NT2/D1 (cell line): Measurements from ENCODE around the gene AMZ1.

Experiments
- DNase-seq: peaks from one replicate; pipeline ENCODE4 v3.0.0-alpha.2; 2011; ENCODE audit warnings: low read depth, low spot score
- H3K27me3 ChIP-seq: 2 replicates; pipeline ENCODE4 v1.6.0; 2011; ENCODE audit warnings: mild to moderate bottlenecking; ENCODE audit not compliant: insufficient read length, insufficient read depth
- H3K36me3 ChIP-seq: 2 replicates; pipeline ENCODE4 v1.6.1; 2011; ENCODE audit warnings: mild to moderate bottlenecking, low read length, mixed read lengths; ENCODE audit not compliant: insufficient read depth, insufficient read length
- H3K4me1 ChIP-seq: 2 replicates; pipeline ENCODE4 v1.5.1; 2011; ENCODE audit not compliant: insufficient read depth, insufficient read length
- H3K4me3 ChIP-seq: 2 replicates; pipeline ENCODE4 v1.5.1; 2011; ENCODE audit warnings: low read depth; ENCODE audit not compliant: insufficient read length
- H3K9ac ChIP-seq: 2 replicates; pipeline ENCODE4 v1.6.0; 2011; ENCODE audit warnings: low read depth; ENCODE audit not compliant: insufficient read length
- H3K9me3 ChIP-seq: 2 replicates; pipeline ENCODE4 v1.5.1; 2011; ENCODE audit warnings: mild to moderate bottlenecking, low read length; ENCODE audit not compliant: insufficient read depth
- SUZ12 ChIP-seq: IDR thresholded peaks from 2 replicates; pipeline ENCODE4 v1.6.1; 2011; ENCODE audit not compliant: insufficient read length, insufficient read depth; ENCODE audit errors: extremely low read depth
- YY1 ChIP-seq: IDR thresholded peaks from 2 replicates; pipeline ENCODE4 v1.6.1; 2011; ENCODE audit not compliant: insufficient read length, insufficient read depth
- ZNF274 ChIP-seq: IDR thresholded peaks from 2 replicates; pipeline ENCODE4 v1.6.1; 2011; ENCODE audit warnings: mild to moderate bottlenecking, low read depth, low read length

Gene AMZ1

GRCh38 chr7:2706685-2707126, 18.7 kb downstream of the AMZ1 start:
- H3K36me3 ChIP-seq: no peaks in the 10 kb centered on the region
- TF ChIP-seq SUZ12: no peak
- no peak for TF ChIP-seq ZNF274
- no peak for TF ChIP-seq YY1
- peaks cover 16% of the 10 kb centered on the region for H3K4me1 ChIP-seq
- H3K9ac ChIP-seq: no peak overlapping the region
- H3K9me3 ChIP-seq: no peaks in the 10 kb centered on the region; the same call in 1 of the 2 replicates
- no peak for DNase-seq
- H3K4me3 ChIP-seq: no peak overlapping the region
- H3K27me3 ChIP-seq: peaks cover 6% of the 10 kb centered on the region

GRCh38 chr7:2707481-2707880, 19.5 kb downstream of the AMZ1 start:
- TF ChIP-seq YY1: no peak
- DNase-seq: no peak
- Histone ChIP-seq H3K4me3 (no peak overlapping the region), H3K9ac (no peak overlapping the region), H3K9me3 (no peaks in the 10 kb centered on the region; the same call in 1 of the 2 replicates), H3K4me1 (peaks cover 20% of the 10 kb centered on the region), H3K27me3 (peaks cover 6% of the 10 kb centered on the region), H3K36me3 (no peaks in the 10 kb centered on the region)

- TF ChIP-seq YY1: no peak
- TF ChIP-seq ZNF274: no peak
- no peak for TF ChIP-seq SUZ12
- Histone ChIP-seq H3K36me3 (no peaks in the 10 kb centered on the region), H3K9ac (no peak overlapping the region), H3K4me3 (no peak overlapping the region), H3K4me1 (peaks cover 26% of the 10 kb centered on the region), H3K9me3 (no peaks in the 10 kb centered on the region; the same call in 1 of the 2 replicates), H3K27me3 (peaks cover 6% of the 10 kb centered on the region)
- DNase-seq: no peak
Measured at GRCh38 chr7:2708041-2708440, 20.0 kb downstream of the AMZ1 start.

- Histone ChIP-seq H3K9ac (peak overlapping the region; percentile 29), H3K27me3 (peaks cover 6% of the 10 kb centered on the region), H3K9me3 (no peaks in the 10 kb centered on the region; the same call in 1 of the 2 replicates), H3K4me1 (peaks cover 32% of the 10 kb centered on the region), H3K4me3 (no peak overlapping the region), H3K36me3 (no peaks in the 10 kb centered on the region)
- TF ChIP-seq ZNF274 (no peak), SUZ12 (no peak), YY1 (no peak)
- no peak for DNase-seq
Measured at GRCh38 chr7:2708547-2709310, 20.7 kb downstream of the AMZ1 start.

- H3K9ac ChIP-seq: peak overlapping the region; percentile 46
- peak overlapping the region; percentile 6 for H3K4me3 ChIP-seq
- peaks cover 36% of the 10 kb centered on the region for H3K4me1 ChIP-seq
- H3K9me3 ChIP-seq: no peaks in the 10 kb centered on the region; the same call in 1 of the 2 replicates
- TF ChIP-seq SUZ12 (no peak), ZNF274 (no peak)
- no peaks in the 10 kb centered on the region for H3K36me3 ChIP-seq
- peaks cover 6% of the 10 kb centered on the region for H3K27me3 ChIP-seq
- DNase-seq: peak; percentile 90
Measured at GRCh38 chr7:2709553-2710285, 21.7 kb downstream of the AMZ1 start.

GRCh38 chr7:2710286-2710655, 22.3 kb downstream of the AMZ1 start:
- Histone ChIP-seq H3K4me3 (no peak overlapping the region), H3K9me3 (no peaks in the 10 kb centered on the region; the same call in 1 of the 2 replicates), H3K36me3 (no peaks in the 10 kb centered on the region), H3K9ac (peak overlapping the region; percentile 46), H3K4me1 (peaks cover 36% of the 10 kb centered on the region), H3K27me3 (peaks cover 6% of the 10 kb centered on the region)
- no peak for DNase-seq
- TF ChIP-seq SUZ12: no peak
- no peak for TF ChIP-seq ZNF274
- no peak for TF ChIP-seq YY1

GRCh38 chr7:2710901-2711551, 23.0 kb downstream of the AMZ1 start:
- no peak for TF ChIP-seq YY1
- no peak for TF ChIP-seq SUZ12
- no peak for TF ChIP-seq ZNF274
- Histone ChIP-seq H3K9ac (no peak overlapping the region), H3K4me3 (no peak overlapping the region), H3K36me3 (no peaks in the 10 kb centered on the region), H3K9me3 (no peaks in the 10 kb centered on the region; the same call in 1 of the 2 replicates), H3K27me3 (peaks cover 6% of the 10 kb centered on the region), H3K4me1 (peaks cover 36% of the 10 kb centered on the region)
- no peak for DNase-seq
